ENCODE measurements around the gene TMEM61. TPM values are rescaled to one million over a fixed set of nuclear protein-coding genes. Genes with fewer than 3 reads are reported as not detected.
"Not testable (repeated sequence)": the region's sequence is repeated elsewhere in the genome, so short reads cannot be mapped to it uniquely, and the experiment has no call there.

The TMEM61 gene
- total RNA-seq, 1 experiment from 2014 or later: not detected

GRCh38 chr1:54998677-54999076 is 18.2 kb downstream of the TMEM61 start, which contains the start of gene BSND:
Gene BSND, plus strand, starts transcription at chr1:54998933. Its CDS starts 254 bp downstream, at chr1:54999187.
- no peak for DNase-seq (ENCODE audit: extremely low read depth, low read depth)

DNA sequence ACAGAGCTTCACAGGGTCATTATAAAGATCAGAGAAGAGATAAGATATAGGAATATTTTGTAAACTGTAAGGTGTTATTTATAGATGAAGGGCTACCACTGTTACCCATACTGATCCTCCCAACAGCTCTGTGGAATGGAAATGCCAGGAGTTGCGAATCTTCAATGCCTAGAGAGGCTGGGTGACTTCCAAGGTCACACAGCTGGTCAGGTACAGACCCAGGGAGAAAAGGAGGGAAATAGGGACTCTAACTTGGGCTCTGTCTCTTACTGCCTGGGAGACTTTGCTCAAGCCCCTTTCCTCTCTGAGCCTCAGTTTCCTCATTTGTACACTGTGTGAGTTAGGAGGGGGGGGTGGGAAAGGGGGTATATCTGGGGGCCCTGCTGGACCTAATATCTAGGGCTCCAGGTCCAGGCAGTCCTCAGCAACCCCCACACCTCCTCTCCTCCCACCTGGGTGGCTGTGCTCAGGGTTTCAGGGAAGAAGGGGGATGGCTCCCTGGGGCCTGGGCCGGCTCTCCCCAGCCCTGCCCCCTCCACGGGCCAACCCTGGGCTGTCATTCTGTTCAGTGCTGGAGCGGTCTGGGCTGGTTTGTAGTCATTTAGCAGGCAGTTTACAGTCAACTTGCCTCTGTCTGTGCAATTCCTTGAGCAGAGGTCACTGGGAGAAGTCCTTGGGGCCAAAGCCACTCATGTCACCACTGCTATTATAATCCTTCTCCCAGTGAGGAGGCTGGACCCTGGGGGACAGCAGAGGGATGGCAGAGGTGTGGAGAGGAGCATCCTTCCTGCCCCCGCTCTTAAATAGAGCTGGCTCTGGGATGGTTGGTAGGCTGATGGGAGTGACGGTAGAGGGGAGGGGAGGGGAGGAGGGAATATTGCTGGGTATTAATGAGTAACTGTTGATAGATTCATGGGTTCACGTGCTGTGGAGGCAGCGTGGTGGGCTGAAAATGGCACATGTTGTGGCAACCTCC is 20.0 kb downstream of the TMEM61 start:
- DNase-seq (ENCODE audit: extremely low read depth, low read depth): no peak

- no peak for DNase-seq (ENCODE audit: extremely low read depth, low read depth)
These were observed 20.9 kb downstream of the TMEM61 start for GRCh38 chr1:55001311-55001710.

- DNase-seq (ENCODE audit: extremely low read depth, low read depth): no peak
These were observed 22.3 kb downstream of the TMEM61 start for GRCh38 chr1:55002686-55003085.

- DNase-seq (ENCODE audit: extremely low read depth, low read depth): no peak
These were observed 25.1 kb downstream of the TMEM61 start for GRCh38 chr1:55005351-55006140.

- no peak for DNase-seq (ENCODE audit: extremely low read depth, low read depth)
These were observed 26.5 kb downstream of the TMEM61 start for GRCh38 chr1:55006931-55007330.

DNA sequence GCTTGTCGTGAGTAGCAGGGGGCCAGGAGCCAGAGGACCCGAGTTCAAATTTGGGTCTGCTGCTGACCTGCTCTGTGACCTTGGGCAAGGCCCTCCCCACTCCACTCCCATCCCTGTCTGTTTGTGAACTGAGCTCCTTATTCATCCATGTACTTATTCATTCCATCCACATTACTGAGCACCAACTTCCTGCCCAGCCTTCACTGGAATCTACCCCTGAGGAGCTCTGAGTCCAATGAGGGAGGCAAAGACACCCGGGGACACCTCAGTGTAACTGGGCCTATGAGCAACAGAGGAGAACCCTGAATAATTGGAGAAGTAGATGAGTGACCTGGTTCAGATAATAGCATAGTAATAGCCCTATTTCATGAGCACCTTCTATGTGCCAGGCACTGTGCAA is 27.2 kb downstream of the TMEM61 start:
- DNase-seq (ENCODE audit: extremely low read depth, low read depth): no peak

- no peak for DNase-seq (ENCODE audit: extremely low read depth, low read depth)
These were observed 29.9 kb downstream of the TMEM61 start for GRCh38 chr1:55010194-55010886.

DNA sequence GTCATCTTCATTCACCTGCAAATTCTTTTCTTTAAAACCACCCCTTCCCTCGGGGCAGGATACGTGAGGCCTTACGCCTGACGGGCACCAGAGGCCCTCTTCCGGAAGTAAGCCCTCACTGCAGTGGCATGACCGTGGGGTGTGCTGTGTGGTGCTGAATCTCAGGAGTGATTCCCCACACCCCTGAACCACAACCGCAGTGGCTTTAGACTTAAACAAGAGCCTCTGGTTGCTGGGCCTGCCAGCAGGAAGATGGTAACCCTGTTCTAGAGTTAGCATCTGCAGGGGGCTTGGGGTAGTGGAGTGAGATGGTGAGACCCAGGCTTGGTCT is 30.4 kb downstream of the TMEM61 start:
- no peak for DNase-seq (ENCODE audit: extremely low read depth, low read depth)

GRCh38 chr1:55012661-55013060 is 32.2 kb downstream of the TMEM61 start:
- DNase-seq (ENCODE audit: extremely low read depth, low read depth): no peak

GRCh38 chr1:55015123-55015522 is 34.7 kb downstream of the TMEM61 start:
- DNase-seq (ENCODE audit: extremely low read depth, low read depth): no peak

DNA sequence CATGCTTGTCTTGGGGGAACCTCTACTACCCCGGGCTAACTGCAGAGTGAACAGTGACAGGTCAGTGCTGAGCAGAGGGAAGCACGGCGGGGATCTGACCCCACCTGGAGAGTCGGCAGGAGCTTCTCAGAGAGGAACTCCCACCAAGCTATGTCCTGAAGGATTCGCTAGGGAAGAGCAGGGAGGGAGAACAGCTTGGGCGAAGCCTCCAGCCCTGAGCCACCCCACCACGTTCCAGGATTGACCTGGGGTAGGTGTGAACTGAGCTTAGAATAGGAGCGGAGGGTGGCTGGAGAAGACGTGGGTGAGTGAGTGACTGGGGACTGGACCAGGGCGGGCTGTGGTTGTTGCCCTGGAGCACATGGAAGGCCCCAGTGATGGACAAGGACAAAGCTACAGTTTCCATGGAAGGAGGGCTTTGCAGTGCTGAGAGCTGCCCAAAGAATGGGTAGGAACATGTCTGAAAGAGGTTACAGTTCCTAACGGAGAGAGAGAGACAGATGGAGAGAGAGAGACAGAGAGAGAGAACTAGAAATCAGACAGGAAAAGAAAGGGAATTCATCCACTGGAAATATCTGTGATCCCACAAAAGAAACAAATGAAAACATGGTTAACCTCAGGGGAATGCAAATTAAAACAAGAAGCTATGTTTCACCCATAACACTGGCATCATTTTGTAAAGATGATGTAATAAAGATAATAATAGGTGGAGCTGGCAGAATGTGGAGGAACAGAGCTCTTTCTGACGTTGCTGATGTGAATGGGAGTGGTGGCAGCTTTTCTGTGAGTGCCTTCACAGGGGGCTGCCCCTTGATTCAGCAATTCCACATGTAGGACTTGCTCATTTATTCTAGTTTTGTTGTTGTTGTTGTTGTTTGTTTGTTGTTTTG is 35.5 kb downstream of the TMEM61 start:
- DNase-seq (ENCODE audit: extremely low read depth, low read depth): no peak

DNA sequence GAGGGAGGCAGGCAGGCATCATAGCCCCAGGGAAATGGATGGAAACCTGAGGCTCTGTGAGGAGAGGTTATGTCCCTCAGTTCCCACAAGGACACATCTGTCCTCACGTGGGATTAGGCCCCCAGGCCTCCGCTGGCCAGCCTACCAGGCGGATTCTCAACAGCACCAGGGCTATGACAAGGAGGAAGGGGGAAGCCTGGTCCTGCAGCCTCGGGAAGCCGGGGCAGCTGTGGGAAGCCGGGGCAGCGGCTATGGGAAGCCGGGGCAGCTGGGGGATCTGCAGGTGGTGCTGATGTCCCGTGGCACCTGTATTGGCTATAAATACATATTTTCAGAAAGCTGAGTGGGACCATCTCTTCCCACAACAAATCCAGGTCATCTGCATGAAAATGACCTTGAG is 38.0 kb downstream of the TMEM61 start:
- DNase-seq (ENCODE audit: extremely low read depth, low read depth): no peak

- DNase-seq (ENCODE audit: extremely low read depth, low read depth): peak; percentile 92
These were observed 41.6 kb downstream of the TMEM61 start for GRCh38 chr1:55021942-55022546.

DNA sequence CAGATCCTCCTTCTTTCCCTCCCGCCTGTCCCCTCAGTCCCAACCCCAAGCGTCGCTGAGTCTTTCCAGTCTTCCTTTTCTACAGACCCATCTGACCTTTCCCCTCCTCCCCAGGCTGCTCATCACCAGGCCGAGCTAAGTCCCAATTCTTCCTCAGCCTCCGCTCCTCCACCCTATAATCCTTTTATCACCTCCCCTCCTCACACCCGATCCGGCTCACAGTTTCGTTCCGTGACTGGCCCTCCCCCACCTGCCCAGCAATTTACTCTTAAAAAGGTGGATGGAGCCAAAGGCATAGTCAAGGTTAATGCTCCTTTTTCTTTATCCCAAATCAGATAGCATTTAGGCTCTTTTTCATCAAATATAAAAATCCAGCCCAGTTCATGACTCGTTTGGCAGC is 43.7 kb downstream of the TMEM61 start:
- not testable (repeated sequence) for DNase-seq (ENCODE audit: extremely low read depth, low read depth)

GRCh38 chr1:55026682-55027081 is 46.3 kb downstream of the TMEM61 start:
- DNase-seq (ENCODE audit: extremely low read depth, low read depth): not testable (repeated sequence)

GRCh38 chr1:55031098-55031497 is 50.7 kb downstream of the TMEM61 start:
- not testable (repeated sequence) for DNase-seq (ENCODE audit: extremely low read depth, low read depth)

DNA sequence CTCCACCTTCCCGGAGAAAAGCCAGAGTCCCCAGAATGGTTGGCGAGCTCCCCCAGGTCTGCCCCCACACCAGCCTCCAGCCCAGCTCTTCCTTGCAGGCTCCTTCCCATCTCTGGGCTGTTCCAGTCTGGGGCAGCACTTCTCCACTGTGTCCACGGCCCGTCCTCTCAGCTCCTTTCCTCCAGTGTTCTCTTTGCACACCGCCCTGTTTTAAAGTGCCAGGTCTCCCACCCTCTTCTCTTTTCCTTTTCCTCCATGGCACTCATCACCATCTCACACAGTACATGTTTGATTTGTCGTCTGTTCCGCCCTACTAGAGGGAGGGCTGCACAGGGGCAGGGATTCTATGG is 52.8 kb downstream of the TMEM61 start:
- no peak for DNase-seq (ENCODE audit: extremely low read depth, low read depth)

- DNase-seq (ENCODE audit: extremely low read depth, low read depth): no peak
These were observed 54.2 kb downstream of the TMEM61 start for GRCh38 chr1:55034476-55035133.

Measured in NCI-H460 (cell line).